Tibial artery (tissue), 4 donors: ENCODE results near the gene ARHGDIA.
A peak's percentile ranks its signal among the peaks of the same experiment; 100 is the strongest.

Experiments
- DNase-seq, 2 donors: peaks; one replicate each; pipeline ENCODE4 v3.0.0-alpha.2; 2019
- H3K27ac ChIP-seq, 2 donors: fragments of 200-600 bp; sonication (generic) in 1 of 2; 1 replicate in 1 of 2; 2 replicates in 1 of 2; pipeline ENCODE4 v1.5.1; 2018 to 2019; ENCODE audit warnings: mild to moderate bottlenecking in 1 of 2
- H3K27me3 ChIP-seq, 2 donors: fragments of 200-600 bp; sonication (generic) in 1 of 2; one replicate each; pipeline versions ENCODE4 v1.5.1 to v1.6.0; 2016 to 2019
- H3K36me3 ChIP-seq, 3 donors: fragments of 200-600 bp; sonication (generic) in 2 of 3; one replicate each; pipeline ENCODE4 v1.5.1; 2016 to 2019; ENCODE audit warnings: mild to moderate bottlenecking in 2 of 3
- H3K4me1 ChIP-seq, 4 donors: fragments of 200-600 bp; sonication (generic) in 2 of 4; 1 replicate in 3 of 4; 2 replicates in 1 of 4; pipeline ENCODE4 v1.5.1; 2016 to 2019
- H3K4me3 ChIP-seq, 2 donors: fragments of 200-600 bp; sonication (generic) in 1 of 2; 1 replicate in 1 of 2; 2 replicates in 1 of 2; pipeline ENCODE4 v1.5.1; 2018 to 2019; ENCODE audit warnings: mild to moderate bottlenecking in 2 of 2
- H3K9me3 ChIP-seq, 3 donors: fragments of 200-600 bp; sonication (generic) in 1 of 3; one replicate each; pipeline ENCODE4 v1.5.1; 2016 to 2019
- CTCF ChIP-seq, 2 experiments: fragments of 200-600 bp in 1 of 2; fragments of 450-650 bp in 1 of 2; IDR thresholded peaks; one replicate each; pipeline ENCODE4 v1.5.1; 2017 to 2019; ENCODE audit warnings: antibody characterized with exemption in 2 of 2, mild to moderate bottlenecking in 1 of 2, moderate library complexity in 1 of 2
- intact Hi-C: fragments of 100-400 bp; cut with DNase I; formaldehyde crosslinking; loops from one replicate; pipeline ENCODE4 v1.15.0; 2023; ENCODE audit warnings: low total_unique reads

The ARHGDIA gene

DNA sequence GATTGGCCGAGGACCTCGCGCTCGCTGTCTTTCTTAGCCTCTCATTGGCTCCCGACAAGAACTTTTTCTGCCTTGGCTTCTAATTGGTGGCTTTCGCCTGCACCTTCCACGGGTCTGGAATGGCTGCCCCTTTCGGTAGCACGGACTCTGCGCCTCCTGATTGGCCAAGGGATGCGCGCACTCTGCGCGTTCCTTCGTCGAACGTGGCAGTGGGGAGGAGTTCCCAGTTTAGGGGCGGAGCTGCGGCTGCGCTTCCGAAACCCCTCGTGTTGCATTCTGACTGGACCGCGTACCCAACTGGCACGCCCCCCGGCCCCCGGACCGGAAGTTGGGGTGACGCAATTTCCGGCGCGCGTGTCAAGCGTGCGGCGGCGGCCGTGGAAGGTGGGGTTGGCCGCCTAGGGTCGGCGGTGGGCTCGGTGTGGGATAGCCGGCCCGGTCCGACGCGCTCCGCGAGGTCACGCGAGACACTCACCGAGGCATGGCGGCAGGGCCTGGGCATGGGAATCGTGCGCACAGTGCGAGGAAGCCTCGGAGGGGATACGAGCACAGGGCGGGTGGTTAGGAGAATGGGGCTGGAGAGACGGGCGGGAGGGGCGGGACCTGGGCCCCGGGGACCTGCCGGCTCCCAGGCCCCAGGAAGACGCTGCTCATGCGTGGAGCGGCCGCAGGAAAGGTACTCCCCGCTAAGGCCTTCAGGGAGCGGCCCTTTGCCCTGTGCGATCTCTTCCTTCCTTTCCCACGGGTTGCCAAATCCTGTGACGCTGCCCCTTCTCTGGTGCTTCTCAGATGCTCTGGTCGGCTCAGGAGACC lies 10.2 kb downstream of the ARHGDIA start:
- Histone ChIP-seq H3K4me3 (peak overlapping the region; percentile 64 to 75), H3K4me1 (peaks cover 0 to 62% (median 36%) of the 10 kb centered on the region in 4 donors), H3K27me3 (no peaks in the 10 kb centered on the region), H3K27ac (peak overlapping the region; percentile 94 to 97), H3K36me3 (peaks cover 8 to 56% (median 11%) of the 10 kb centered on the region in 3 donors), H3K9me3 (no peaks in the 10 kb centered on the region)
- peak; percentile 98 to 100 for DNase-seq
- intact Hi-C loops: no loop called here
- TF ChIP-seq CTCF (IDR thresholded peaks at IDR 0.05): peak; percentile 19 to 71

DNA sequence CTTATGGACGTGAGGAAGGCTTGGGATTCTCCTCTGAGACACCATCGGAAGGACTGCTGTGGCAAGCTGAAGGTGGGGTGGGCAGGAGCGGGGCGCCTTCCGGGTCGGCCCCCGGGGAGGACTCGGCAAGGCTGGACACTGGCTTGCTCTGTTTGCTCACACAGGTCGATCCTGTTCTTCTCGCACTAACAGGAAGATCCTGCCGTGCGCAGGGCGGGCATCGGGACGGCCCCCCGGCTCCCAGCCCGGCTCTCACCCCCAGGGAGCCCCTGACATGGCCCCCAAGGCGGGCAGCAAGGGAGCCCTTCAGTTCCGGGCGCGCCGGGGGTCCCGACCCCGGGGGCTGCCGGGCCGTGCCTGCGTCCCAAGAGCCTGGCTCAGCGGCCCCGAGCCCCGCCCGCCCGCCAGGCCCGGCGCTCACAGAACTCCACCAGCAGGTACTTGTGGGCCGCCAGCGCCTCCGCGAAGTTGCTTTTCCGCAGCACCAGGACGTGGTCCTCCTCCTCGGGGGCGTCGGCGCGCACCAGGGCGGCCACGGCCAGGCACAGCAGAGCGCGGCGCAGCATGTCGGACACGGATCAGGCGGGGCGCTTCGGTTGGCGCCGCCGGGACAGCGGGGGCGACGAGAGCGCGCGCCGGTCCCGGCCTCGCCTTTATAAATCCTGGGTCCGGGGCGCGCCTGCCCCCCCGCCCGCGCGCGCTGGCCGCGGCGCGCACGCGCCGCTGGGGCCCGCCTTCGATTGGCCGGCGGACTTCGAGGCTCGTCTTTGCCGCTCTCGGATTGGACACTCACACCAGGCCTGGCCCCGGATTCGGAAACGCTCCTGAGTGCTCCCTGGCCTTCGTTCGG lies 11.0 kb downstream of the ARHGDIA start, which contains the start of gene P4HB:
Gene P4HB, minus strand, starts transcription at position 630 of the 850 bp plus-strand sequence. Its CDS starts 64 bp downstream, at position 566.
- peak in 1 of 2 donors; percentile 54 for DNase-seq
- intact Hi-C loops: loop anchor here (5.0 kb wide), 1 partner anchor 1047 kb away; no protein-coding TSS in a partner anchor
- H3K4me1 ChIP-seq: peaks cover 0 to 59% (median 36%) of the 10 kb centered on the region in 4 donors

DNA sequence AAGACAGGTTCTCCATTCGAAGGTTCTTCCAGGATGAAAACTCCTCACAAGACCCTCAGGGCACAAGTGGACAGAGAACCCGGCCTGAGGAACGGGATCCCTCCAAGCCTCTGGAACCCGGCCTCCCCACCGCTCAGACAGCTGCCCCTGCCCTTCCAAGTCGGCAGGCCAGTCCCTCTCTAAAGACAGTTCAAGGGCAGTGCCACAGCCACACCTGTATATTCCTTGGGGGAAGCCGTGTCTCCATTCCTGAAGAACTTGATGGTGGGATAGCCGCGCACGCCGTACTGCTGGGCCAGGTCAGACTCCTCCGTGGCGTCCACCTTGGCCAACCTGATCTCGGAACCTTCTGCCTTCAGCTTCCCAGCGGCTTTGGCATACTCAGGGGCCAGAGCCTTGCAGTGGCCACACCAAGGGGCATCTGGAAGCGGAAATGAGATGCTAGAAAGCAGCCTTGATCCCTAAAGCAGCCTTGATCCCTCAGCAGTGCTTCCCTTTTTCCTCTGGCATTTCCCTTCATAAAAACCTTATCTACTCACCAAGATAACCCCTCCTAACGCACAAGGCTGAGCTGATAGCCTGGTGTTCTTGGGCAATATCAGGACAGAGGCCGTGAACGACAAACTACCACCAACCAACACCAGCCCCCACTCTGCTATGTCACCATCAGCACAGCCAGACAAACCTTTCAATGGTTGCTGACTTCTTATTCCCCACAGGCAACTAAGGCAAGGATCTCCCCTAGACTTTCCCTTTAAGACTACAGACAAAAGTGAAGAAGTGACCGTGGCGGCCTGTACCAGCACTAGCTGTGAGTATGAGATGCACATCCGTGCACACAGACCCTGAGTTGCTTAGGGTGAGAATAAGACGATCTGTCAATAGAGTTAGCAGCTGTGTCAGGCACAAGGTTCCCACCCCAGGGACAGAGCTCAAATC lies 11.9 kb downstream of the ARHGDIA start:
- Histone ChIP-seq H3K36me3 (peaks cover 21 to 61% (median 25%) of the 10 kb centered on the region in 3 donors), H3K27me3 (no peaks in the 10 kb centered on the region), H3K4me1 (peaks cover 0 to 58% (median 36%) of the 10 kb centered on the region in 4 donors), H3K9me3 (no peaks in the 10 kb centered on the region), H3K27ac (peak overlapping the region; percentile 90 to 93), H3K4me3 (peak overlapping the region; percentile 88 to 96)
- intact Hi-C loops: loop anchor here (5.0 kb wide), 1 partner anchor 1048 kb away; no protein-coding TSS in a partner anchor
- no peak for TF ChIP-seq CTCF (IDR thresholded peaks at IDR 0.05)
- DNase-seq: no peak

More for the DNA sequence above, 11.0 kb downstream of the ARHGDIA start, which contains the start of gene P4HB:
- Histone ChIP-seq H3K4me3 (peak within 1 kb of the TSS; percentile 88 to 96), H3K27ac (peak within 1 kb of the TSS; percentile 94 to 97), H3K9me3 (no peaks in the 10 kb centered on the region), H3K36me3 (peaks cover 13 to 56% (median 16%) of the 10 kb centered on the region in 3 donors), H3K27me3 (no peaks in the 10 kb centered on the region)
- no peak for TF ChIP-seq CTCF (IDR thresholded peaks at IDR 0.05)

- H3K9me3 ChIP-seq: no peaks in the 10 kb centered on the region
- intact Hi-C loops: loop anchor here (5.0 kb wide), 1 partner anchor 1049 kb away; no protein-coding TSS in a partner anchor
- TF ChIP-seq CTCF (IDR thresholded peaks at IDR 0.05): no peak
- peaks cover 28 to 61% (median 34%) of the 10 kb centered on the region in 3 donors for H3K36me3 ChIP-seq
- H3K27ac ChIP-seq: no peak overlapping the region
- peaks cover 0 to 52% (median 36%) of the 10 kb centered on the region in 4 donors for H3K4me1 ChIP-seq
- H3K4me3 ChIP-seq: peak overlapping the region in 1 of 2 donors; percentile 96
- no peak for DNase-seq
- no peaks in the 10 kb centered on the region for H3K27me3 ChIP-seq
Measured at GRCh38 chr17:81858170-81858966, 12.8 kb downstream of the ARHGDIA start.
